Keratinocyte (primary cell): ENCODE data around the gene RNASEH1. TPM values are rescaled to one million over a fixed set of nuclear protein-coding genes. Genes with fewer than 3 reads are reported as not detected.

Experiments
- DNase-seq: peaks from one replicate; pipeline ENCODE4 v3.0.0-alpha.2; 2011; ENCODE audit warnings: low read depth, missing footprints, low spot score
- FAIRE-seq: peaks from 2 replicates; lab custom pipeline; 2011; peaks lifted over from hg19 to GRCh38; lab: Jason Lieb, UNC
- H2AFZ ChIP-seq: 2 replicates; pipeline ENCODE4 v1.6.0; 2012; ENCODE audit warnings: low read length, control low read depth, inconsistent platforms; ENCODE audit not compliant: control insufficient read depth
- H3K27ac ChIP-seq: 2 replicates; pipeline ENCODE4 v1.5.1; 2011; ENCODE audit warnings: low read length; ENCODE audit not compliant: control insufficient read depth, insufficient read depth
- H3K27me3 ChIP-seq: 3 replicates; pipeline ENCODE4 v1.6.0; 2011; ENCODE audit warnings: low read length; ENCODE audit not compliant: control insufficient read depth, insufficient read depth; ENCODE audit errors: extremely low read depth
- H3K36me3 ChIP-seq, 2 experiments: 2 replicates in 1 of 2; 3 replicates in 1 of 2; pipeline ENCODE4 v1.5.1; 2011; ENCODE audit warnings: low read length in 2 of 2, mild to moderate bottlenecking in 1 of 2; ENCODE audit not compliant: control insufficient read depth in 2 of 2, insufficient read depth in 2 of 2; ENCODE audit errors: extremely low read depth in 1 of 2
- H3K4me1 ChIP-seq: 3 replicates; pipeline ENCODE4 v1.5.1; 2011; ENCODE audit warnings: low read length; ENCODE audit not compliant: control insufficient read depth, insufficient read depth; ENCODE audit errors: extremely low read depth
- H3K4me2 ChIP-seq: 3 replicates; pipeline ENCODE4 v1.6.0; 2011; ENCODE audit warnings: low read depth, low read length; ENCODE audit not compliant: control insufficient read depth, insufficient read depth; ENCODE audit errors: extremely low read depth
- H3K4me3 ChIP-seq, 3 experiments: fragments of 200-600 bp in 1 of 3; sonication (generic) in 1 of 3; 2 replicates in 2 of 3; 3 replicates in 1 of 3; pipeline ENCODE4 v1.5.1; 2011 to 2016; ENCODE audit warnings: low read length in 3 of 3, mild to moderate bottlenecking in 3 of 3, control low read depth in 2 of 3, inconsistent platforms in 1 of 3, low read depth in 1 of 3, mixed read lengths in 1 of 3, mixed run types in 1 of 3, moderate library complexity in 1 of 3; ENCODE audit not compliant: control insufficient read depth in 2 of 3, insufficient read depth in 2 of 3; ENCODE audit errors: extremely low read depth in 1 of 3
- H3K79me2 ChIP-seq: 2 replicates; pipeline ENCODE4 v1.6.0; 2012; ENCODE audit warnings: low read length; ENCODE audit not compliant: control insufficient read depth, insufficient read depth
- H3K9ac ChIP-seq: 3 replicates; pipeline ENCODE4 v1.6.0; 2011; ENCODE audit warnings: low read length; ENCODE audit not compliant: control insufficient read depth, insufficient read depth; ENCODE audit errors: extremely low read depth
- H3K9me1 ChIP-seq: 3 replicates; pipeline ENCODE4 v1.6.0; 2011; ENCODE audit warnings: low read length; ENCODE audit not compliant: control insufficient read depth, insufficient read depth; ENCODE audit errors: extremely low read depth
- H3K9me3 ChIP-seq: 2 replicates; pipeline ENCODE4 v1.5.1; 2012; ENCODE audit warnings: low read depth, low read length; ENCODE audit not compliant: control insufficient read depth
- H4K20me1 ChIP-seq: 3 replicates; pipeline ENCODE4 v1.6.0; 2011; ENCODE audit warnings: low read length; ENCODE audit not compliant: control insufficient read depth, insufficient read depth; ENCODE audit errors: extremely low read depth
- EZH2 ChIP-seq: IDR thresholded peaks from one replicate; pipeline ENCODE4 v1.6.1; 2012; ENCODE audit warnings: inconsistent platforms, mild to moderate bottlenecking, low read length, moderate library complexity
- dilution Hi-C: fragments of 300-500 bp; cut with MboI; formaldehyde crosslinking; loops from one replicate; pipeline ENCODE4 v1.7.0; 2020; ENCODE audit warnings: low sequenced_read_pairs; ENCODE audit not compliant: extremely low pct_ligation_motif_present
- polyA plus RNA-seq, 5 experiments: library from polyadenylated mRNA; depleted of rRNA in 3 of 5; stranded (reverse) in 3 of 5; stranded (forward) in 1 of 5; unstranded in 1 of 5; fragments of >200 nt; gene quantifications; 1 replicate in 1 of 5; 2 replicates in 3 of 5; 3 replicates in 1 of 5; pipeline versions ENCODE4 v1.2.1 to v1.2.3, GENCODE V29; 2011 to 2012; ENCODE audit warnings: missing spikeins in 2 of 5, low read depth in 1 of 5, low replicate concordance in 1 of 5
- TF ChIP-seq, protein P1 (sequence below), 3 experiments: IDR thresholded peaks in 1 of 3; conservative IDR thresholded peaks in 1 of 3; optimal IDR thresholded peaks in 1 of 3; 2 replicates in 2 of 3; 3 replicates in 1 of 3; pipeline versions ENCODE3 to v1.5.1; 2011; ENCODE audit warnings: low read length in 3 of 3, mild to moderate bottlenecking in 3 of 3, moderate library complexity in 2 of 3, control low read depth in 1 of 3, inconsistent platforms in 1 of 3; ENCODE audit not compliant: insufficient read depth in 2 of 3; ENCODE audit errors: extremely low read depth in 1 of 3

RNASEH1 gene
- polyA plus RNA-seq, 1 donor (not counting 4 experiments of a cell fraction or from before 2014, with no cell fraction given) = 15.3 TPM

DNA sequence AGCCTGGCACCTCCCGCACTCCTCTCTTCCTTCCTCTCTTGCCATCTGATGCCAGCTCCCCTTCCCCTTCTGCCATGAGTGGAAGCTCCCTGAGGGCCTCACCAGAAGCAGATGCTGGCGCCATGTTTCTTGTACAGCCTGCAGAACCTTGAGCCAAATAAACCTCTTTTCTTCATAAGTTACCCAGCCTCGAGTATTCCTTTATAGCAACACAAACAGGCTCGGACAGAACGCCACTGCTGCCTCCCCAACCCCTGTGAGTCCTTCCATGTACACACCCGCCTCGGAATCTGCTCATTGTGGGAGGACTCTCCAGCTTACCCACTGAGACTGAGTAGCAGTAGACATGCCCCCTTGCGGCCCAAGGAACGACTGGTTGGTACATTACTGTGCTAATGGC, 8.7 kb upstream of the RNASEH1 start:
- dilution Hi-C loops = no loop called here
- Histone ChIP-seq H2AFZ (no peak overlapping the region), H3K9me1 (no peaks in the 10 kb centered on the region), H3K4me2 (no peak overlapping the region), H3K4me3 (no peak overlapping the region), H3K79me2 (no peaks in the 10 kb centered on the region), H3K36me3 (no peaks in the 10 kb centered on the region), H3K9me3 (no peaks in the 10 kb centered on the region), H3K27me3 (no peaks in the 10 kb centered on the region), H3K27ac (no peak overlapping the region), H3K4me1 (peaks cover 2% of the 10 kb centered on the region), H4K20me1 (no peaks in the 10 kb centered on the region), H3K9ac (no peak overlapping the region)
- DNase-seq = no peak
- no peak for FAIRE-seq
- TF ChIP-seq EZH2 = no peak
- TF ChIP-seq, protein P1, sequence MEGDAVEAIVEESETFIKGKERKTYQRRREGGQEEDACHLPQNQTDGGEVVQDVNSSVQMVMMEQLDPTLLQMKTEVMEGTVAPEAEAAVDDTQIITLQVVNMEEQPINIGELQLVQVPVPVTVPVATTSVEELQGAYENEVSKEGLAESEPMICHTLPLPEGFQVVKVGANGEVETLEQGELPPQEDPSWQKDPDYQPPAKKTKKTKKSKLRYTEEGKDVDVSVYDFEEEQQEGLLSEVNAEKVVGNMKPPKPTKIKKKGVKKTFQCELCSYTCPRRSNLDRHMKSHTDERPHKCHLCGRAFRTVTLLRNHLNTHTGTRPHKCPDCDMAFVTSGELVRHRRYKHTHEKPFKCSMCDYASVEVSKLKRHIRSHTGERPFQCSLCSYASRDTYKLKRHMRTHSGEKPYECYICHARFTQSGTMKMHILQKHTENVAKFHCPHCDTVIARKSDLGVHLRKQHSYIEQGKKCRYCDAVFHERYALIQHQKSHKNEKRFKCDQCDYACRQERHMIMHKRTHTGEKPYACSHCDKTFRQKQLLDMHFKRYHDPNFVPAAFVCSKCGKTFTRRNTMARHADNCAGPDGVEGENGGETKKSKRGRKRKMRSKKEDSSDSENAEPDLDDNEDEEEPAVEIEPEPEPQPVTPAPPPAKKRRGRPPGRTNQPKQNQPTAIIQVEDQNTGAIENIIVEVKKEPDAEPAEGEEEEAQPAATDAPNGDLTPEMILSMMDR (optimal IDR thresholded peaks at IDR 0.05 in 1 of 3, IDR thresholded peaks at IDR 0.05 in 1 of 3, conservative IDR thresholded peaks at IDR 0.05 in 1 of 3; ENCODE audit: extremely low read depth in 1 of 3, insufficient read depth in 2 of 3, low read length in 3 of 3) = no peak

DNA sequence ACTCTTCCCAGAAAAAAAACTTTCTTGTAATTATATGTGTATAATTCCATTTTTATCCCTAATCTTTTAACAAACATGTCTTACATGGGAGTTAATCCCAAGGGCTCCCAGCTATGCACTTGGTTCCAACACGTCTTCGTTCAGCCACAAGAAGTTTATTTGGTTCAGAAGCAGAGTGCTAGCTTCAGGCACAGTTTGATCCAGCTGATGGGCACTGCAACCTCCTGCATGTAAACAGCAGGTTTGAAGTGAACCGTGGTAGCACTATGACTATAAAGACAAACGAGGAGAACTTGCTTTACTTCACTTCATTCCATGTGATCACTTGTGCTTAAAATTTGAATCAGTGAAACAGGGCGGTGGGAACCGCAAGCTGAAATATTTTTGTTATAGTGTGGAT, 7.0 kb upstream of the RNASEH1 start:
- Histone ChIP-seq H3K4me1 (no peaks in the 10 kb centered on the region), H2AFZ (no peak overlapping the region), H3K9ac (no peak overlapping the region), H3K4me2 (no peak overlapping the region), H3K36me3 (no peaks in the 10 kb centered on the region), H3K4me3 (no peak overlapping the region), H3K79me2 (no peaks in the 10 kb centered on the region), H4K20me1 (no peaks in the 10 kb centered on the region), H3K9me3 (no peaks in the 10 kb centered on the region), H3K9me1 (no peaks in the 10 kb centered on the region), H3K27me3 (no peaks in the 10 kb centered on the region), H3K27ac (no peak overlapping the region)
- no peak for FAIRE-seq
- no peak for DNase-seq
- TF ChIP-seq, protein P1 (optimal IDR thresholded peaks at IDR 0.05 in 1 of 3, IDR thresholded peaks at IDR 0.05 in 1 of 3, conservative IDR thresholded peaks at IDR 0.05 in 1 of 3; ENCODE audit: extremely low read depth in 1 of 3, insufficient read depth in 2 of 3, low read length in 3 of 3) = no peak
- TF ChIP-seq EZH2 = no peak
- dilution Hi-C loops = no loop called here
